SW 1271 (cell line): Measurements from ENCODE around the gene BTBD6.

Source experiments
- DNase-seq, 2 experiments: peaks; one replicate each; lab custom pipeline; 2025; lab: John Stamatoyannopoulos, UW

BTBD6 gene

GRCh38 chr14:105229099-105229655, 19.2 kb upstream of the BTBD6 start:
- no peak for DNase-seq

GRCh38 chr14:105240811-105241576, 7.3 kb upstream of the BTBD6 start:
- DNase-seq: no peak

GRCh38 chr14:105241641-105242040, 6.7 kb upstream of the BTBD6 start:
- no peak for DNase-seq

GRCh38 chr14:105244334-105244733, 4.0 kb upstream of the BTBD6 start:
- DNase-seq: no peak

GRCh38 chr14:105247026-105247425, 1.3 kb upstream of the BTBD6 start:
- no peak for DNase-seq

- no peak for DNase-seq
These were observed 492 bp upstream of the BTBD6 start for GRCh38 chr14:105247715-105248367.

GRCh38 chr14:105249182-105250007, 1.1 kb downstream of the BTBD6 start:
- DNase-seq: no peak

- DNase-seq: no peak
These were observed 1.7 kb downstream of the BTBD6 start for GRCh38 chr14:105250008-105250366.

GRCh38 chr14:105250986-105251385, 2.7 kb downstream of the BTBD6 start:
- DNase-seq: no peak

- no peak for DNase-seq
These were observed 3.6 kb downstream of the BTBD6 start for GRCh38 chr14:105251920-105252319.

GRCh38 chr14:105252552-105253328, 4.4 kb downstream of the BTBD6 start:
- no peak for DNase-seq

GRCh38 chr14:105253329-105253682, 5.0 kb downstream of the BTBD6 start:
- no peak for DNase-seq

GRCh38 chr14:105255021-105255507, 6.7 kb downstream of the BTBD6 start:
- no peak for DNase-seq

- no peak for DNase-seq
These were observed 8.1 kb downstream of the BTBD6 start for GRCh38 chr14:105256292-105256960.

- DNase-seq: no peak
These were observed 9.1 kb downstream of the BTBD6 start for GRCh38 chr14:105257464-105257863.

GRCh38 chr14:105258846-105259245, 10.5 kb downstream of the BTBD6 start:
- no peak for DNase-seq

GRCh38 chr14:105260959-105261358, 12.6 kb downstream of the BTBD6 start:
- no peak for DNase-seq

- DNase-seq: no peak
These were observed 13.4 kb downstream of the BTBD6 start for GRCh38 chr14:105261781-105262180.

- DNase-seq: no peak
These were observed 19.7 kb downstream of the BTBD6 start for GRCh38 chr14:105267820-105268548.

GRCh38 chr14:105268736-105269354, 20.5 kb downstream of the BTBD6 start:
- no peak for DNase-seq
